ENCODE results near the gene SYCP3. TPM values are rescaled to one million over a fixed set of nuclear protein-coding genes. Genes with fewer than 3 reads are reported as not detected.
A peak's percentile ranks its signal among the peaks of the same experiment; 100 is the strongest.
"Not testable (repeated sequence)": the region's sequence is repeated elsewhere in the genome, so short reads cannot be mapped to it uniquely, and the experiment has no call there.

The SYCP3 gene
- total and polyA plus RNA-seq, 3 experiments from 2014 or later: 0.14 to 0.27 (median 0.22) TPM

GRCh38 chr12:101743724-101744472, 4.6 kb upstream of the SYCP3 start:
- peak overlapping the region; percentile 58 to 90 (median 76) for H3K27ac Mint-ChIP-seq
- H3K27me3 Mint-ChIP-seq: no peaks in the 10 kb centered on the region
- no peaks in the 10 kb centered on the region for H3K9me3 ChIP-seq (ENCODE audit: low read length)
- no peaks in the 10 kb centered on the region for H3K9me3 Mint-ChIP-seq
- H3K27ac ChIP-seq (ENCODE audit: low read depth, low read length): no peak overlapping the region
- peaks cover 18 to 24% (median 24%) of the 10 kb centered on the region in 3 donors for H3K4me1 Mint-ChIP-seq
- no peak overlapping the region for H3K4me3 ChIP-seq (ENCODE audit: low read length)
- POLR2A ChIA-PET: interaction anchor here (0.6 to 1.2 kb wide), 2 partner anchors 15 to 45 kb away, joined by 3 to 6 read pairs; no protein-coding TSS in a partner anchor
- CTCF ChIA-PET: no interaction called here
- peak in 2 of 5 donors; percentile 51 to 62 for DNase-seq
- no peaks in the 10 kb centered on the region for H3K27me3 ChIP-seq (ENCODE audit: insufficient read depth, low read length, poor library complexity, severe bottlenecking)
- H3K36me3 Mint-ChIP-seq: peaks cover 0 to 54% (median 32%) of the 10 kb centered on the region in 3 donors
- peak overlapping the region in 1 of 7 donors; percentile 42 for H3K4me3 Mint-ChIP-seq
- no peaks in the 10 kb centered on the region for H3K4me1 ChIP-seq (ENCODE audit: insufficient read depth, low read length)
- peaks cover 10% of the 10 kb centered on the region for H3K36me3 ChIP-seq (ENCODE audit: insufficient read depth, low read length)

DNA sequence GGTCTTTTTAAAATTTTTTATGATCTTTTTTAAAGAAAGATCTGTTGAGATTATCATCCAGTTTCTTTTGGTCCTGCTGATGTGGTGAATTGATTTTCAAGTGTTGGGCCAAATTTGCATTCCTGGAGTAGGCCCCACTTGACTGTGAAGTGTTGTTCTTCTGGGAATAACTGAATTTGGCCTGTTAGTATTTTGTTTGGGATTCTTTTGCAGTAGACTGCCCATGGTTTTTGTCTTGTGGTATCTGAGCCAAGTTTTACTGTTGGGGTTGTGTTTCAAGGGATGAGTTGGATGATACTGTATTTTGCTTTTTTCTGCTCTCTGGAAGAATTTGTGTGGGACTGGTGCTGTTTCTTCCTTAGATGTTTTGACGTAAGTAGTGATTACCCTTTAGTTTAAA, 4.0 kb upstream of the SYCP3 start:
- Histone ChIP-seq H3K27ac (ENCODE audit: low read depth, low read length) (no peak overlapping the region), H3K4me3 (ENCODE audit: low read length) (no peak overlapping the region), H3K9me3 (ENCODE audit: low read length) (no peaks in the 10 kb centered on the region), H3K36me3 (ENCODE audit: insufficient read depth, low read length) (peaks cover 9% of the 10 kb centered on the region), H3K4me1 (ENCODE audit: insufficient read depth, low read length) (no peaks in the 10 kb centered on the region), H3K27me3 (ENCODE audit: insufficient read depth, low read length, poor library complexity, severe bottlenecking) (no peaks in the 10 kb centered on the region)
- POLR2A ChIA-PET: no interaction called here
- CTCF ChIA-PET: no interaction called here
- H3K9me3 Mint-ChIP-seq: no peaks in the 10 kb centered on the region
- no peaks in the 10 kb centered on the region for H3K27me3 Mint-ChIP-seq
- no peak overlapping the region for H3K4me3 Mint-ChIP-seq
- peaks cover 0 to 51% (median 29%) of the 10 kb centered on the region in 3 donors for H3K36me3 Mint-ChIP-seq
- H3K4me1 Mint-ChIP-seq: peaks cover 18 to 24% (median 24%) of the 10 kb centered on the region in 3 donors
- DNase-seq: no peak
- peak overlapping the region; percentile 58 to 90 (median 76) for H3K27ac Mint-ChIP-seq

- ChIA-PET POLR2A (no interaction called here), CTCF (no interaction called here)
- DNase-seq: no peak
- H3K27me3 Mint-ChIP-seq: no peaks in the 10 kb centered on the region
- peak overlapping the region in 1 of 8 donors; percentile 8 for H3K27ac Mint-ChIP-seq
- H3K4me1 Mint-ChIP-seq: peaks cover 18 to 24% (median 24%) of the 10 kb centered on the region in 3 donors
- Histone ChIP-seq H3K9me3 (ENCODE audit: low read length) (no peaks in the 10 kb centered on the region), H3K4me1 (ENCODE audit: insufficient read depth, low read length) (no peaks in the 10 kb centered on the region), H3K4me3 (ENCODE audit: low read length) (no peak overlapping the region), H3K27me3 (ENCODE audit: insufficient read depth, low read length, poor library complexity, severe bottlenecking) (no peaks in the 10 kb centered on the region), H3K27ac (ENCODE audit: low read depth, low read length) (no peak overlapping the region), H3K36me3 (ENCODE audit: insufficient read depth, low read length) (no peaks in the 10 kb centered on the region)
- H3K36me3 Mint-ChIP-seq: peaks cover 0 to 40% (median 16%) of the 10 kb centered on the region in 3 donors
- no peak overlapping the region for H3K4me3 Mint-ChIP-seq
- no peaks in the 10 kb centered on the region for H3K9me3 Mint-ChIP-seq
Observed at GRCh38 chr12:101740980-101741379, 1.7 kb upstream of the SYCP3 start.

DNA sequence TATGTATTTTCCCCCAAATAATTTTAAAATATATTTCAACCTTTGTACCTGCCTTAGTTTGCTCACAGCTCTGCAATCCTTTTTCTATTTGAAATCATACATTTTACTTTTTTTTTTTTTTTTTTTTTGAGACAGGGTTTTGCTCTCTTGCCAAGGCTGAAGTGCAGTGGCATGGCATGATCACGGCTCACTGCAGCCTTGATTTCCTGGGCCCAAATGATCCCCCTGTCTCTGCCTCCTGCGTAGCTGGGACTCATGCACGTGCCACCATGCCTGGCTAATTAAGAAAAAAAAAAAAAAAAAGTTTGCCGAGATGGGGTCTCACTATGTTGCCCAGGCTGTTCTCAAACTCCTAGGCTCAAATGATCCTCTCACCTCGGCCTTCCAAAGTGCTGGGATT, 1.3 kb upstream of the SYCP3 start:
- ChIA-PET CTCF (no interaction called here), POLR2A (no interaction called here)
- no peak for DNase-seq
- Histone ChIP-seq H3K4me3 (ENCODE audit: low read length) (no peak overlapping the region), H3K9me3 (ENCODE audit: low read length) (no peaks in the 10 kb centered on the region), H3K27ac (ENCODE audit: low read depth, low read length) (no peak overlapping the region), H3K36me3 (ENCODE audit: insufficient read depth, low read length) (no peaks in the 10 kb centered on the region), H3K4me1 (ENCODE audit: insufficient read depth, low read length) (no peaks in the 10 kb centered on the region), H3K27me3 (ENCODE audit: insufficient read depth, low read length, poor library complexity, severe bottlenecking) (no peaks in the 10 kb centered on the region)
- Mint-ChIP-seq H3K9me3 (no peaks in the 10 kb centered on the region), H3K4me1 (peaks cover 18 to 24% (median 24%) of the 10 kb centered on the region in 3 donors), H3K4me3 (no peak overlapping the region), H3K27ac (no peak overlapping the region), H3K27me3 (no peaks in the 10 kb centered on the region), H3K36me3 (peaks cover 0 to 38% (median 16%) of the 10 kb centered on the region in 3 donors)

- peaks cover 0 to 22% (median 0%) of the 10 kb centered on the region in 3 donors for H3K36me3 Mint-ChIP-seq
- CTCF ChIA-PET: no interaction called here
- peak overlapping the region in 1 of 8 donors; percentile 81 for H3K27ac Mint-ChIP-seq
- no peaks in the 10 kb centered on the region for H3K27me3 Mint-ChIP-seq
- Histone ChIP-seq H3K4me1 (ENCODE audit: insufficient read depth, low read length) (no peaks in the 10 kb centered on the region), H3K27ac (ENCODE audit: low read depth, low read length) (no peak overlapping the region), H3K9me3 (ENCODE audit: low read length) (no peaks in the 10 kb centered on the region), H3K4me3 (ENCODE audit: low read length) (no peak overlapping the region), H3K27me3 (ENCODE audit: insufficient read depth, low read length, poor library complexity, severe bottlenecking) (no peaks in the 10 kb centered on the region), H3K36me3 (ENCODE audit: insufficient read depth, low read length) (no peaks in the 10 kb centered on the region)
- DNase-seq: no peak
- POLR2A ChIA-PET: no interaction called here
- H3K4me3 Mint-ChIP-seq: no peak overlapping the region
- H3K4me1 Mint-ChIP-seq: peaks cover 0 to 2% (median 0%) of the 10 kb centered on the region in 3 donors
- no peaks in the 10 kb centered on the region for H3K9me3 Mint-ChIP-seq
Observed at GRCh38 chr12:101737476-101737875, 1.8 kb downstream of the SYCP3 start.

DNA sequence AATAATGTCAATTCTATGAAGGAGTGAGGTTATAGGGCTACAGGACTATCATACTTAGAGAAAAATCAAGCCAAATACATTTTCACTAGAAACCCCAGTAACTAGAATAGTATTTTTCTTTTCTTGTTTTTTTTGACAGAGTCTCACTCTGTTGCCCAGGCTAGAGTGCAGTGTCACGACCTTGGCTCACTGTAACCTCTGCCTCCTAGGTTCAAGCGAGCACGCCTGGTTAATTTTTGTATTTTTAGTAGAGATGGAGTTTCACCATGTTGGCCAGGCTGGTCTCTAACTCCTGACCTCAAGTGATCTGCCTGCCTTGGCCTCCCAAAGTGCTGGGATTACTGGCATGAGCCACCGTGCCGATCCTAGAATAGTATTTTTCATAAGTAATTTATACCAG, 4.8 kb downstream of the SYCP3 start:
- H3K4me3 ChIP-seq (ENCODE audit: low read length); H3K27ac ChIP-seq (ENCODE audit: low read depth, low read length); H3K27me3 ChIP-seq (ENCODE audit: insufficient read depth, low read length, poor library complexity, severe bottlenecking); H3K27ac Mint-ChIP-seq; H3K9me3 Mint-ChIP-seq; POLR2A ChIA-PET; CTCF ChIA-PET; DNase-seq; H3K9me3 ChIP-seq (ENCODE audit: low read length); H3K36me3 ChIP-seq (ENCODE audit: insufficient read depth, low read length); H3K4me1 Mint-ChIP-seq; H3K27me3 Mint-ChIP-seq; H3K4me3 Mint-ChIP-seq; H3K4me1 ChIP-seq (ENCODE audit: insufficient read depth, low read length): not testable (repeated sequence)
- peaks cover 0 to 33% (median 0%) of the 10 kb centered on the region in 3 donors for H3K36me3 Mint-ChIP-seq

GRCh38 chr12:101733166-101733565, 6.1 kb downstream of the SYCP3 start:
- peak overlapping the region in 1 of 8 donors; percentile 8 for H3K27ac Mint-ChIP-seq
- CTCF ChIA-PET: interaction anchor here (1.1 kb wide), 1 partner anchor 26 kb away, joined by 4 read pairs; no protein-coding TSS in a partner anchor

GRCh38 chr12:101732318-101732717, 6.9 kb downstream of the SYCP3 start:
- ChIA-PET CTCF (no interaction called here), POLR2A (no interaction called here)
- DNase-seq: no peak
- Mint-ChIP-seq H3K4me1 (no peaks in the 10 kb centered on the region), H3K36me3 (peaks cover 0 to 30% (median 0%) of the 10 kb centered on the region in 3 donors), H3K27ac (peak overlapping the region in 1 of 8 donors; percentile 3), H3K4me3 (no peak overlapping the region), H3K27me3 (no peaks in the 10 kb centered on the region), H3K9me3 (no peaks in the 10 kb centered on the region)
- Histone ChIP-seq H3K27me3 (ENCODE audit: insufficient read depth, low read length, poor library complexity, severe bottlenecking) (no peaks in the 10 kb centered on the region), H3K36me3 (ENCODE audit: insufficient read depth, low read length) (no peaks in the 10 kb centered on the region), H3K4me1 (ENCODE audit: insufficient read depth, low read length) (no peaks in the 10 kb centered on the region), H3K4me3 (ENCODE audit: low read length) (no peak overlapping the region), H3K27ac (ENCODE audit: low read depth, low read length) (no peak overlapping the region), H3K9me3 (ENCODE audit: low read length) (no peaks in the 10 kb centered on the region)

More at GRCh38 chr12:101733166-101733565, 6.1 kb downstream of the SYCP3 start:
- Histone ChIP-seq H3K27ac (ENCODE audit: low read depth, low read length) (no peak overlapping the region), H3K4me3 (ENCODE audit: low read length) (no peak overlapping the region), H3K36me3 (ENCODE audit: insufficient read depth, low read length) (no peaks in the 10 kb centered on the region), H3K4me1 (ENCODE audit: insufficient read depth, low read length) (no peaks in the 10 kb centered on the region), H3K9me3 (ENCODE audit: low read length) (no peaks in the 10 kb centered on the region), H3K27me3 (ENCODE audit: insufficient read depth, low read length, poor library complexity, severe bottlenecking) (no peaks in the 10 kb centered on the region)
- Mint-ChIP-seq H3K4me3 (no peak overlapping the region), H3K27me3 (no peaks in the 10 kb centered on the region), H3K4me1 (no peaks in the 10 kb centered on the region), H3K9me3 (no peaks in the 10 kb centered on the region), H3K36me3 (peaks cover 0 to 35% (median 0%) of the 10 kb centered on the region in 3 donors)
- DNase-seq: no peak
- POLR2A ChIA-PET: no interaction called here
